ENCODE data around the gene NFYB.
"Not testable (repeated sequence)": the region's sequence is repeated elsewhere in the genome, so short reads cannot be mapped to it uniquely, and the experiment has no call there.

The NFYB gene

GRCh38 chr12:104132351-104132956 is 5.6 kb downstream of the NFYB start:
- intact Hi-C loops (cut with DNase I), result loop anchor here (10.0 kb wide), 2 partner anchors 68 to 198 kb away; partner anchors contain the start of genes HCFC2 and HSP90B1
- peak in 4 of 42 donors; percentile 5 to 20 (median 6) for DNase-seq

DNA sequence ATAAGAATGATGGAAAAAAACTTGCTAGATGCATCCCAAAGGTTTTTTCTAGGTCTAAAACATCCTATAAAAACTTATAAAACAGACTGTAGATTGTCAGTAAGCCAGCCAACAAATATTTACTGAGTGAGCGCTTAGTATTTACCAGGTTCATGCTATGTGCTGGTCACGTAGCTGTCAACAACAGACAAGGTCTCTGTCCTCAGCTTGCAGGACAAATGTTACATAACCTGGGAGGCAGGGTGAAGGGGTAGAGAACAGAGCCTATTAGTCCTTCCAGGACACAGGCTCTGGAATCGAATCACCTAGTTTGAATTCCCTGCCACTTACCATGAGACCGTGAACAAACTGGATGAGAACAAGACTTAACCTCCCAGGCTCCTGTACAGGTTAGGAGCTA is 6.4 kb downstream of the NFYB start:
- intact Hi-C loops (cut with DNase I), result loop anchor here (10.0 kb wide), 2 partner anchors 67 to 197 kb away; partner anchors contain the start of genes HCFC2 and HSP90B1

DNA sequence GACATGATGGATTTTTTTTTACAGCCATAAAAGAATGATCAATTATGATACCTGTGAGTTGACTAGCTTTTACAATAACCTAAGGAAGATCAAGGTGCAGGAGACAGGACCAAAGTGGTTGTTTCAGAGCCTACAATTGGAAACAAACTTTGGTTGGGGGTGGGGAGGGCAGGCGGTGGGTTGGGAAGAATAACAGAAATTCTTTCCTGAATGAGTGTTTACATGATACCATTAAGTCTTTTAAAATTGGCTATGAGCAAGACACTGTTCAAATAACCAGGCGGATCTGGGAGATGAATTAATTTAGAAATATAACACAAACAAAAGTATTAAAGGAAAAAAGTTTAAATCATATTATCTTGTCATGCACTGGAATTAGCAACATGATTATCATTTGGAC is 7.2 kb downstream of the NFYB start:
- intact Hi-C loops (cut with DNase I), result loop anchor here (10.0 kb wide), 2 partner anchors 66 to 196 kb away; partner anchors contain the start of genes HCFC2 and HSP90B1
- DNase-seq, result no peak

More for the DNA sequence above, 6.4 kb downstream of the NFYB start:
- DNase-seq, result no peak

- intact Hi-C loops (cut with DNase I), result no loop called here
- no peak for DNase-seq
These were observed 11.5 kb downstream of the NFYB start for GRCh38 chr12:104126548-104126947.

DNA sequence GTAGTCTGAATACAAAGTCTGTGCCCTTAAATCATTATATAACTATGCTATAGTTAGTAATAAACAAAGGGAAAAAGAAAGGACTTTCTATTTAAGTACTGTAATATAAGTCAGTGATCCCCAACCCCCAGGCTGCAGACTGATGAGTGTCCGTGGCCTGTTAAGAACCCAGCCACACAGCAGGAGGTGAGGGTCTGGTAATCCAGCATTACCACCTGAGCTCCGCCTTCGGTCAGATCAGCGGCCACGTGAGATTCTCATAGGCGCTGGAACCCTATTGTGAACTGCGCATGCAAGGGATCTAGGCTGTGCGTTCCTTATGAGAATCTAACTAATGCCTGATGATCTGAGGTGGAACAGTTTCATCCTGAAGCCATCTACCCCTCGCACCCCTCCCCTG is 15.7 kb downstream of the NFYB start:
- DNase-seq, result no peak
- intact Hi-C loops (cut with DNase I), result no loop called here

- intact Hi-C loops (cut with DNase I), result no loop called here
- no peak for DNase-seq
These were observed 17.0 kb downstream of the NFYB start for GRCh38 chr12:104121001-104121400.

DNA sequence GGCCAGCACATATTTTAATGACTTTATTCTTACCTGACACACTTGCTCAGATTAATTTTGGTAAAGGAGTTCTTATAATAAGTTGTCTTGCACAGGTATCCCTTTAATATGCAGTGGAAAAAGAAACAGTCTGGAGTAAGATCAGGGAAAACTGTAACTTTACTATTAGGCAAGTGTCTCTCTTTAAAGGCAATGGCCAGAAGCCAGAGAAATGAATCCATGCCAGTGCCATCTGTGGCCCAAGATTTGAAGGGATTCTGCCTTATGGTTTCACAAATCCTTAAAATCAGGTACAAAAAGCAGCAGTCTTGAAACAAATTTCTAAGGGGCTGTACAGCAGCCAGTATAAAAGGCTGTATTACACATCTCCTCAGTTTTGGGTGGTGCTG is 22.4 kb downstream of the NFYB start:
- intact Hi-C loops (cut with DNase I), result no loop called here
- DNase-seq, result no peak

DNA sequence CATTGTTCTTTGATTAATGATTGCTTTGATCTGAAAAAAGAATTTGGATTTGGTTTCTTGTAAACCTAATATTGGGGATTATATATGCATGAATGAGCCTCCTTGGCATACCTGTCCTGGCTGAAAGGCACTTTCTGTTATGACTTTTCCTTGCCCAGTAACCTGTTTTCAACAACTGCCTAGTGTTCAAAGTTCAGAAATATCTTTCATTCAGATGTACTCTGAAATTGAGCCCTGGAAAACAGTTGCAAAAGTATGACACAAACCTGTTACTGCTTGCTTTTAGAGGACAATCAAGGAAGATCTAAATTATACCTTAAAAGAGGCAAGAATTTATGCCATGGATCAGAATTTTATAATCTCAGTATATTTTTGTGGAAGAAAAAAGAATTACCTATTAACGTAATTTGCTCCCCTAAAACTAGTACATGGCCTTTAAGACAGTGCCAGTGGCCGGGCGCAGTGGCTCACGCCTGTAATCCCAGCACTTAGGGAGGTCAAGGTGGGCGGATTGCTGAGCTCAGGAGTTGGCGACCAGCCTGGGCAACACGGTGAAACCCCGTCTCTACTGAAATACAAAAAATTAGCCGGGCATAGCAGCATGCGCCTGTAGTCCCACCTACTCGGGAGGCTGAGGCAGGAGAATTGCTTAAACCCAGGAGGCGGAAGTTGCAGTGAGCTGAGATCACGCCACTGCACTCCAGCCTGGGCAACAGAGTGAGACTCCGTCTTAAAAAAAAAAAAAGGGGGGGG is 23.0 kb downstream of the NFYB start:
- DNase-seq; intact Hi-C loops (cut with DNase I): not testable (repeated sequence)

DNA sequence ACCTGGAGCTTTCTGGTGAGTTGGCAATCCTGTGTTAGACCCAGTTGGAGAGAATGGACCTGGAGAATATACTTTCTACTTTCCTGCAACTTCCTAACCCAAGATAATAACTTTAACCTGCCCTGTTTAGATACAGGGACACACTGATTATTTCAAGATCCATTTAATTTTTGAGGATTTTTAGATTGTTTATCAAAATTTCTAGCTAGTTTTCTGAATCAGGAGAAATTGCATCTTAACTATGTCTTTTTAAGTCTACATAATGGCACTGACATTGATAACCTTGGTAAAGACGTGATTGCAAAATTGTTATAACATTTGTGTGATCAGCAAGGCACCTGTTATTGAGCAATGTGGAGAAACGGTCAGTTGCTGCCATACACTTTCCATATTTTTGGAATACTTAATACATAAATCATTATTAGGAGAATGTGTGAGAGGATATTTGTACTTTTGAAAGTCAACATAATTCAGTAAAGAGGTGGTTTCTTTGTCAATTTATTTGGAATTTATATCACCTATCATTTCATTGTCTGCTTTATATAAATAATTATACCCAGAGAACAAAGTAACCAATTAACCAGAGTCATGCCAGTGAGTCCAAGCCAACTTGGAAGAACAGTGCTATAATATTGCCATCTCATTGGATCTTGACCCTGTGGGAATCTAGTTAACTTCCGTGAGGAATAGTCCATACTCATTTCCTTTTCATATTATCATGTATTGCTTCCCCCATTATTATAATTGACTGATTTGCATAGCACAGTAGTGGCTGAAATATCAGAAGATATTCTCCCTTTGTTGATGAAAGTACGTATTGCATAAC is 28.4 kb downstream of the NFYB start:
- intact Hi-C loops (cut with DNase I), result loop anchor here (5.0 kb wide), 1 partner anchor 227 kb away; no protein-coding TSS in a partner anchor

DNA sequence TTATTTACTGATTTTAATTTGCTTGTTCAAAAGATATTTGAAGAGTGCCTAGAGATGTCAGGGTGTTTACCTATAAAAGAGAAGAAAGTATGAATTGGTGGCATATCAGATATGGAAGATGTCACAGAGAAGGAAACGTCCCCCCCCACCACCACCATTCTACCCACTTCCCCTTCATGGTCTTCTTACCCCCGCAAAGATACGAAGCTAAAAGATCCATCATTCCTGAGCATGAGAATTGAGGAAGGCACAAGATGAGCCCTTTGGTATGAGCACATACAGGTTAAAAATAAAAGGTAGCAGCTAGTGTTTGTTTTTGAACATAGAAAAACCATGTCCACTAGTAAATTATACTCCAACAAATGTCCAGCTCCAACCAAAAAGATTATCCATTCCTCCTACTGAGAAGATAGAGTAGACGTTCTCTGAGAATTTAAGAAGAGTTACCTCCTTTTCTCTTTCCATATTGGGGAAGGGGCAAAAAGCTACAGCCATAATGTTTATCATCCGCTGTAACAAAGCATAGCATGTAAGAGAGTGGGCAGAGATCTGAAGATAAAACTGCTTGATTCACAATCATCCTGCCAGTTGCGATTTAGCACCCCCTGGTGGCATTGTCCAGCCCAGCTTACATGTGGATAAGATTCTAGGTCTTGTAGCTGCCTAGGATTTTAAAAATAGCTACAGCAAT is 29.1 kb downstream of the NFYB start:
- intact Hi-C loops (cut with DNase I), result loop anchor here (5.0 kb wide), 1 partner anchor 227 kb away; no protein-coding TSS in a partner anchor
- DNase-seq, result peak; percentile 69 to 96 (median 89)

More for the DNA sequence above, 28.4 kb downstream of the NFYB start:
- no peak for DNase-seq

DNA sequence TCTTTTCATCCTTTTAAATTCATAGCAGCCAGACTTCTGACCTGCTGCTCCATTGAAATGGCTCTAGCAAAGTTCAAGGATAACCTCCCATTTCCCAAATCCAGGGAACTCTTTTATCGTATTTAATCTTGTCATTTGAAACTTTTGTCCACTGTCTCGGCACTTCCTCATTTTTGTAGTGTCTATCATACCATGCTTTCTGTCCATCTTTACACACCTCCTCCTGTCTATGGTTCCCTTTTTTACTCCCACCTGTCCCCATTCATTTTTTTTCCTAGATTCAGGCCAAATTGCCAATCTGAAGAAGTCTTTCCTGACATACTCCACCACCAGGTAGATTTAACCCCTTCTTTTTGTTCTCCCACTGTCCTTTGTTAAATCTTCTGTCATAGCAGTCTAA is 31.0 kb downstream of the NFYB start:
- intact Hi-C loops (cut with DNase I), result loop anchor here (5.0 kb wide), 1 partner anchor 225 kb away; no protein-coding TSS in a partner anchor
- DNase-seq, result no peak

- DNase-seq, result no peak
- intact Hi-C loops (cut with DNase I), result loop anchor here (5.0 kb wide), 1 partner anchor 223 kb away; no protein-coding TSS in a partner anchor
These were observed 32.5 kb downstream of the NFYB start for GRCh38 chr12:104105461-104105860.

DNA sequence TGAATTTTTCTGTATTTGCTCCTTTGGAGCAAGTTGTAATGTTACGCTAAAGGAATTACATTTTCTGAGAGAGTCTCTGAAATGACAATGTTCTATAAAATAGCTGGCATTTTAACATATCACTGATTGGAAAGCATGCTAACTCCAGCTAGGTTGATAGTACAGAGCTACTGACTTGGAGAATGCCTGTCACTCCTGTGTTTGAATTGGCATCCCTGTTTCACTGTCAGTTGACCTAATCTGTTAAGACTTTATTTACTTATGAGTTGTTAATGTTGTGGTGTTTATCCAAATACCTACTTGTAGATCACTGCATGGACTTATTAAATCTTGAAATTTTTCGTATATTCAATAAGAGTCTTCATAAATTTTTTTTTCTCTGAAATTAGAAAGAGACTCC is 40.1 kb downstream of the NFYB start:
- no peak for DNase-seq
- intact Hi-C loops (cut with DNase I), result no loop called here

DNA sequence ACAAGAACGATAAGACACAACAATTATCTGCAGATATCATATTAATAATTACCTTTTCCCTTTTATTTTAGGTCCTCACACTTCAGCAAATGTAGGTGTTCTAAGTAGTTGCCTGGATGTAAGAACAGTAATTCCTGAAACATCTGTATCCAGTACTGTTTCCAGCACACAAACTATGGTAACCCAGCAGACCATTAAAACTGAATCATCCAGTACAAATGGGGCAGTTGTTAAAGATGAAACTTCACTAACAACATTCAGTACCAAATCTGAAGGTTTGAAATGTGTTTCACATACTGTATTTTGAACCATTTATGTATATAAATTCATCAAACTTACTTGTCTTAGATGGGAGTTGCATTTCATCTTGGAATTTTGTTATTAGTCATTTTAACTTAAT is 42.7 kb downstream of the NFYB start:
- intact Hi-C loops (cut with DNase I), result no loop called here
- DNase-seq, result no peak

DNA sequence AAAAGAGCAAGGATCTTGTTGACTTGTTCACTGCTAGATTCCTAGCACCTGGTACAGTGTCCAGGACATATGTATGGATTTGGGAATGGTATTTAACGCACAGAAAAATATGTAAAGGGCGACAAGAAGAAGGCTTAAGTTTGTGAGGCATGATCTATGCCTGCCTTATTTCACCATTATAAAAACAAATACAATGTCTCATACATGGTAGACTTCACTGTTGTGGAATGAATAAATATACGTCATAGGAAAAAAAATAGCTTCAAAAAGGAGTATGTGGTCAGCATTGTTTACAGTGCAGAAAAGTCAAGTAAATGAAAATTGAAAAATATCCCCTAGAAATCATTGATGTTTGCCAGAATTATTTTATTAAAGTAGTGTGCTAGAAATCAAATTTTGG is 43.7 kb downstream of the NFYB start:
- no peak for DNase-seq
- intact Hi-C loops (cut with DNase I), result no loop called here

- DNase-seq, result no peak
- intact Hi-C loops (cut with DNase I), result no loop called here
These were observed 46.9 kb downstream of the NFYB start for GRCh38 chr12:104091136-104091535.

DNA sequence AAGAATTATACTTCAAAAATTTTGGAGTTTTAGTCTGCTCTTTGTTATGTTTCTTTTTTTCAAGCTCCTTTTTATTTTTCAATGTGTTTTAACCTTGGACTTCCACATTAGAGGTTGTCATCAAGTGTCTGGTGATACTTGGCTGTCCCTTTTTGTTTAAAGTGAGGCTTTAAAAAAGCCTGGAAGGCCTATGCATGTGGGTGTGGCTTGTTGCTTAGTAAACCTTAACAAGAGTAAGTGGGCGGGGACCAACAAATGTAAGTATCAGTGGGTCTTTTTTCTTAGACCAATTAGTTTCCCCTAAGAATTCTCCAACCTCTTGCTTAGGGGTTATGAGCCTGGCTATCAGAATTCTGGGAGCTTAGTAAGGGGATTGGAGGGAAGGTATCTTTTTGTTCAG is 47.3 kb downstream of the NFYB start:
- intact Hi-C loops (cut with DNase I), result no loop called here
- DNase-seq, result no peak

GRCh38 chr12:104083769-104084475 is 54.1 kb downstream of the NFYB start:
- no peak for DNase-seq
- intact Hi-C loops (cut with DNase I), result no loop called here
